GM12878 (cell line): Measurements from ENCODE around the gene FLYWCH2. TPM values are rescaled to one million over a fixed set of nuclear protein-coding genes. Genes with fewer than 3 reads are reported as not detected.

Experiments used
- ATAC-seq: fragments of 200-7000 bp; cut with Tn5 transposase; 3 replicates; pipeline ENCODE4 v1.9.1; 2020; ENCODE audit warnings: mild to moderate bottlenecking, moderate library complexity
- BruUV-seq: library from RNA; stranded (reverse); fragments of 400-500 nt; replicated peaks from 2 replicates; lab custom pipeline; 2021; lab: Mats Ljungman, UMichigan
- CTCF ChIA-PET: fragments of 300-600 bp; sonication (Branson Sonifier 250); formaldehyde crosslinking; extraction: SDS; loops from one replicate; lab custom pipeline; 2021; ENCODE audit warnings: inconsistent platforms; lab: Yijun Ruan, JAX
- POLR2A ChIA-PET: fragments of 350-600 bp; formaldehyde crosslinking; extraction: SDS; loops from one replicate; lab custom pipeline; 2021; ENCODE audit warnings: inconsistent platforms; lab: Charles Lee
- RAD21 ChIA-PET: fragments of 300-600 bp; sonication (Branson Sonifier 250); formaldehyde crosslinking; loops from one replicate; lab custom pipeline; 2023; ENCODE audit warnings: antibody characterized with exemption; ENCODE audit not compliant: unreplicated experiment; lab: Charles Lee
- SMC1A ChIA-PET: fragments of 300-600 bp; sonication (Branson Sonifier 250); formaldehyde crosslinking; loops from one replicate; lab custom pipeline; 2023; ENCODE audit not compliant: unreplicated experiment, uncharacterized antibody; lab: Charles Lee
- DNase-seq: peaks from one replicate; pipeline ENCODE4 v3.0.0-alpha.2; 2011; ENCODE audit warnings: low read depth, low spot score
- FAIRE-seq: peaks from 3 replicates; lab custom pipeline; 2011; peaks lifted over from hg19 to GRCh38; lab: Jason Lieb, UNC
- H2AFZ ChIP-seq: 2 replicates; pipeline ENCODE4 v1.6.0; 2011; ENCODE audit warnings: low read depth, low read length, control low read depth; ENCODE audit not compliant: control insufficient read depth
- H3K27ac ChIP-seq: 2 replicates; pipeline ENCODE4 v1.5.1; 2011; ENCODE audit warnings: control low read depth; ENCODE audit not compliant: control insufficient read depth, insufficient read depth
- H3K27me3 ChIP-seq, 2 experiments: replicated peaks in 1 of 2; 2 replicates each; pipeline versions ENCODE4 v1.6.0 to v1.6.1; 2011; ENCODE audit warnings: low read length in 1 of 2; ENCODE audit not compliant: control insufficient read depth in 2 of 2, insufficient read depth in 2 of 2
- H3K36me3 ChIP-seq, 2 experiments: 2 replicates each; pipeline ENCODE4 v1.5.1; 2011; ENCODE audit warnings: low read length in 1 of 2; ENCODE audit not compliant: control insufficient read depth in 2 of 2, insufficient read depth in 2 of 2
- H3K4me1 ChIP-seq: 2 replicates; pipeline ENCODE4 v1.6.1; 2011; ENCODE audit warnings: mild to moderate bottlenecking, low read length, moderate library complexity, mixed read lengths; ENCODE audit not compliant: control insufficient read depth, insufficient read depth
- H3K4me2 ChIP-seq: 2 replicates; pipeline ENCODE4 v1.6.0; 2011; ENCODE audit warnings: control low read depth; ENCODE audit not compliant: control insufficient read depth, insufficient read depth
- H3K4me3 ChIP-seq: fragments of 200-600 bp; sonication (generic); 2 replicates; pipeline ENCODE4 v1.5.1; 2016
- H3K79me2 ChIP-seq: 2 replicates; pipeline ENCODE4 v1.6.0; 2011; ENCODE audit warnings: low read length; ENCODE audit not compliant: control insufficient read depth, insufficient read depth
- H3K9ac ChIP-seq: 2 replicates; pipeline ENCODE4 v1.8.0; 2011; ENCODE audit warnings: low read length, control low read depth, mixed read lengths; ENCODE audit not compliant: control insufficient read depth, insufficient read depth
- H3K9me3 ChIP-seq: replicated peaks from 3 replicates; pipeline ENCODE4 v1.5.1; 2011; ENCODE audit warnings: mild to moderate bottlenecking, low read length; ENCODE audit not compliant: control insufficient read depth, insufficient read depth
- H4K20me1 ChIP-seq: 2 replicates; pipeline ENCODE4 v1.6.0; 2011; ENCODE audit not compliant: control insufficient read depth, insufficient read depth
- EGR1 ChIP-seq, 2 experiments: IDR thresholded peaks; 1 replicate in 1 of 2; 2 replicates in 1 of 2; pipeline ENCODE4 v1.6.1; 2011 to 2012; ENCODE audit warnings: low read depth in 2 of 2, low read length in 2 of 2, borderline replicate concordance in 1 of 2, mild to moderate bottlenecking in 1 of 2, moderate library complexity in 1 of 2
- GATAD2B ChIP-seq: fragments of 450-650 bp; conservative IDR thresholded peaks from 2 replicates; pipeline ENCODE4 v1.6.1; 2017; ENCODE audit warnings: low read depth, mild to moderate bottlenecking, moderate library complexity
- IRF4 ChIP-seq: IDR thresholded peaks from 2 replicates; pipeline ENCODE4 v1.6.1; 2011; ENCODE audit warnings: low read depth, low read length
- KLF5 ChIP-seq: fragments of 450-650 bp; IDR thresholded peaks from 2 replicates; pipeline ENCODE4 v1.6.1; 2014; ENCODE audit warnings: mild to moderate bottlenecking; ENCODE audit not compliant: partially characterized antibody
- PAX5 ChIP-seq: IDR thresholded peaks from 2 replicates; pipeline ENCODE4 v1.6.1; 2011; ENCODE audit warnings: low read depth, low read length, borderline replicate concordance
- PAX8 ChIP-seq: fragments of 450-650 bp; IDR thresholded peaks from 2 replicates; pipeline ENCODE4 v1.6.1; 2017; ENCODE audit warnings: mild to moderate bottlenecking, moderate library complexity
- POU2F2 ChIP-seq: IDR thresholded peaks from 3 replicates; pipeline ENCODE4 v1.6.1; 2011; ENCODE audit warnings: low read depth, mild to moderate bottlenecking, low read length, borderline replicate concordance
- RAD51 ChIP-seq: fragments of 450-650 bp; IDR thresholded peaks from 2 replicates; pipeline ENCODE4 v1.6.1; 2016; ENCODE audit warnings: moderate library complexity, mild to moderate bottlenecking, inconsistent platforms
- RB1 ChIP-seq: fragments of 450-650 bp; formaldehyde crosslinking; IDR thresholded peaks from 2 replicates; pipeline ENCODE4 v1.6.1; 2017; ENCODE audit warnings: mild to moderate bottlenecking, borderline replicate concordance
- SMAD1 ChIP-seq: fragments of 450-650 bp; IDR thresholded peaks from 2 replicates; pipeline ENCODE4 v1.6.1; 2018; ENCODE audit warnings: mild to moderate bottlenecking, low read depth; ENCODE audit not compliant: partially characterized antibody
- SUZ12 ChIP-seq: fragments of 200-600 bp; sonication (generic); IDR thresholded peaks from one replicate; pipeline ENCODE4 v1.6.1; 2018; ENCODE audit warnings: antibody characterized with exemption, mild to moderate bottlenecking; ENCODE audit not compliant: unreplicated experiment
- WGBS: methylation state at CpG from one replicate; pipeline ENCODE4 v1.1.6; 2016; ENCODE audit warnings: low lambda C conversion rate; ENCODE audit not compliant: insufficient replicate concordance, insufficient coverage; ENCODE audit errors: missing lambda C conversion rate; 5-methylcytosine and 5-hydroxymethylcytosine counted together
- in situ Hi-C: fragments of 300-500 bp; cut with MboI; formaldehyde crosslinking; loops from 9 replicates; pipeline ENCODE4 v1.14.3; 2018; ENCODE audit warnings: mixed read lengths
- intact Hi-C: fragments of 100-400 bp; cut with micrococcal nuclease; formaldehyde crosslinking; loops from one replicate; pipeline ENCODE4 v1.14.2; 2022; ENCODE audit not compliant: unreplicated experiment
- polyA plus RNA-seq, 11 experiments: library from polyadenylated mRNA; depleted of rRNA in 4 of 11; unstranded in 6 of 11; stranded (reverse) in 5 of 11; fragments of >200 nt; fragmentation: Nextera tagmentation in 4 of 11; fragmentation: Illumina TruSeq in 1 of 11; extraction: Ambion mirVana in 4 of 11; extraction: Trizol in 1 of 11; gene quantifications; 1 replicate in 1 of 11; 2 replicates in 10 of 11; pipeline versions ENCODE4 v1.2.1 to v1.2.3, GENCODE V29; 2011 to 2016; ENCODE audit warnings: inconsistent platforms in 2 of 11, missing spikeins in 2 of 11, low read depth in 1 of 11
- total RNA-seq, 4 experiments: library from RNA; depleted of rRNA in 3 of 4; stranded (reverse); fragments of >200 nt in 3 of 4; fragmentation: Illumina TruSeq in 1 of 4; extraction: Trizol in 1 of 4; gene quantifications; 2 replicates each; pipeline versions ENCODE4 v1.2.1 to v1.2.3, GENCODE V29; 2013 to 2021
- TF ChIP-seq, protein P1 (sequence below): IDR thresholded peaks from 2 replicates; pipeline ENCODE4 v1.6.1; 2012; ENCODE audit warnings: low read depth, low read length, improper control_type of control experiment
- TF ChIP-seq, protein P2 (sequence below): fragments of 450-650 bp; IDR thresholded peaks from 2 replicates; pipeline ENCODE4 v1.6.1; 2017; ENCODE audit warnings: low read depth, mild to moderate bottlenecking, moderate library complexity
- TF ChIP-seq, protein P3 (sequence below): fragments of 450-650 bp; IDR thresholded peaks from 2 replicates; pipeline ENCODE4 v1.6.1; 2016; ENCODE audit warnings: mild to moderate bottlenecking
- TF ChIP-seq, protein P4 (sequence below): fragments of 450-650 bp; IDR thresholded peaks from 2 replicates; pipeline ENCODE4 v1.6.1; 2018; ENCODE audit warnings: mild to moderate bottlenecking, low read depth, moderate library complexity; ENCODE audit not compliant: partially characterized antibody

Gene FLYWCH2
- total and polyA plus RNA-seq, 10 of the 15 experiments (the other 5 are each of a cell fraction or from before 2014, with no cell fraction given): 0.27 to 43.1 (median 17.7) TPM

DNA sequence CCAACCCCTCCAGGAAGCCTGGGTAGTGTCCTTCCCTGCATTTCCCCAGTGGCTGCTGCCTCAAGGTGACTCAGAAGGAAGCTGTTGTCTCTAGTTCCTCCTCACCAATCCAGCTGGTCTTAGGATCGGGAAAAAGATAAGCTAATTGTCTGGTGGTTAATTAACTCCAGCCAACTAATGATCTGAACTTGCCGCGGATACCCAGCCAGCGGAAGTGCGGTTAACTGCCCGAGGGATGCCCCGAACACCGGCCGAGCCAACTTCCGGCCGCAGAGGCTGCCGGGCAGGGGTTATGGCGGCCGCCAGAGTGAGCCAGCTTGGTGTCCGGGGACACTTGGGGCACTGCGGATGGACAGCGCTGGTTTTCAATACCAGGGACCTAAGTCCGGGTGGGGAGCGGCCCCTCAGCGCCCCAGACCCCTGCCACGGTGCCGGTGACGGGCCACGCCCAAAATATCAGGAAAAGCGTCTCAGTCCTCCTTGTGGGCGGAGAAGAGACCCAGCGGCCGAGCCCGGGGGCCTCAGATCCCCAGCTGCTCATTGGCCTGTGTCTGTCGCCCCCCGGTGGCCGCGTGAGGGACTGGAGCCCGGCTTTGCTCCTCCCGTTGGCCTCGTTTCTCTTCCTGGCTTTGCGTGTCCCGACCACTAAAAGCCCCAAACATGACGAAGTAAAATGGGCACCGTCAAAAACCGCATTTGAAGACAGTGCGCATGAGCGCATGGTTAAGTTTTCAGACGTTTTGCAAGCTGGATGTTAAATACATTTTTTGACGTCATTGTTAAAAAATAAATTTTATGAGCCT is 14.8 kb upstream of the FLYWCH2 start:
- BruUV-seq: TSS peak; percentile 78
- ChIA-PET RAD21 (interaction anchor here (0.8 to 2.4 kb wide), 12 partner anchors 8 to 265 kb away, joined by 3 to 26 read pairs (median 4); partner anchors contain the start of genes FLYWCH1 and FLYWCH2), SMC1A (interaction anchor here (0.7 to 2.0 kb wide), 11 partner anchors 10 to 198 kb away, joined by 3 to 16 read pairs (median 4); partner anchors contain the start of gene FLYWCH2), CTCF (interaction anchor here (0.7 to 6.7 kb wide), 30 partner anchors 10 to 479 kb away, joined by 3 to 80 read pairs (median 4); partner anchors contain the start of genes FLYWCH1, FLYWCH2 and KCTD5), POLR2A (interaction anchor here (0.6 to 1.5 kb wide), 3 partner anchors 15 to 29 kb away, joined by 4 to 7 read pairs (median 7); partner anchors contain the start of gene FLYWCH2)
- WGBS: under 1% methylated on average over 45 of the region's 45 CpGs
- Histone ChIP-seq H3K9ac (peak overlapping the region; percentile 74), H3K4me1 (peaks cover 4% of the 10 kb centered on the region), H3K4me2 (peak overlapping the region; percentile 71), H3K27ac (peak overlapping the region; percentile 71), H3K4me3 (peak overlapping the region; percentile 60), H3K27me3 (no peaks in the 10 kb centered on the region; a peak in 1 of 4 replicates), H2AFZ (peak overlapping the region; percentile 99), H3K79me2 (no peaks in the 10 kb centered on the region), H3K36me3 (no peaks in the 10 kb centered on the region), H4K20me1 (no peaks in the 10 kb centered on the region), H3K9me3 (no peaks in the 10 kb centered on the region)
- DNase-seq: peak; percentile 66
- intact Hi-C loops: loop anchor here (2.0 to 10.0 kb wide), 2 partner anchors 29 to 143 kb away; partner anchors contain the start of gene PRSS27
- in situ Hi-C loops: no loop called here
- peak; percentile 92 for FAIRE-seq
- peak; percentile 100 for ATAC-seq
- peak; percentile 75; the same call in 1 of the 3 replicates for TF ChIP-seq POU2F2
- TF ChIP-seq SUZ12: no peak
- TF ChIP-seq PAX8: no peak
- peak; percentile 95 for TF ChIP-seq GATAD2B
- TF ChIP-seq, protein P1, sequence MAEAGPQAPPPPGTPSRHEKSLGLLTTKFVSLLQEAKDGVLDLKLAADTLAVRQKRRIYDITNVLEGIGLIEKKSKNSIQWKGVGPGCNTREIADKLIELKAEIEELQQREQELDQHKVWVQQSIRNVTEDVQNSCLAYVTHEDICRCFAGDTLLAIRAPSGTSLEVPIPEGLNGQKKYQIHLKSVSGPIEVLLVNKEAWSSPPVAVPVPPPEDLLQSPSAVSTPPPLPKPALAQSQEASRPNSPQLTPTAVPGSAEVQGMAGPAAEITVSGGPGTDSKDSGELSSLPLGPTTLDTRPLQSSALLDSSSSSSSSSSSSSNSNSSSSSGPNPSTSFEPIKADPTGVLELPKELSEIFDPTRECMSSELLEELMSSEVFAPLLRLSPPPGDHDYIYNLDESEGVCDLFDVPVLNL: no peak
- TF ChIP-seq, protein P2, sequence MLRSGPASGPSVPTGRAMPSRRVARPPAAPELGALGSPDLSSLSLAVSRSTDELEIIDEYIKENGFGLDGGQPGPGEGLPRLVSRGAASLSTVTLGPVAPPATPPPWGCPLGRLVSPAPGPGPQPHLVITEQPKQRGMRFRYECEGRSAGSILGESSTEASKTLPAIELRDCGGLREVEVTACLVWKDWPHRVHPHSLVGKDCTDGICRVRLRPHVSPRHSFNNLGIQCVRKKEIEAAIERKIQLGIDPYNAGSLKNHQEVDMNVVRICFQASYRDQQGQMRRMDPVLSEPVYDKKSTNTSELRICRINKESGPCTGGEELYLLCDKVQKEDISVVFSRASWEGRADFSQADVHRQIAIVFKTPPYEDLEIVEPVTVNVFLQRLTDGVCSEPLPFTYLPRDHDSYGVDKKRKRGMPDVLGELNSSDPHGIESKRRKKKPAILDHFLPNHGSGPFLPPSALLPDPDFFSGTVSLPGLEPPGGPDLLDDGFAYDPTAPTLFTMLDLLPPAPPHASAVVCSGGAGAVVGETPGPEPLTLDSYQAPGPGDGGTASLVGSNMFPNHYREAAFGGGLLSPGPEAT: peak; percentile 98
- TF ChIP-seq RAD51: no peak
- TF ChIP-seq RB1: peak; percentile 62; the same call in 1 of the 2 replicates
- peak in 1 of 2 experiments; percentile 20; a peak in 1 of 3 replicates for TF ChIP-seq EGR1 (IDR thresholded peaks at IDR 0.05; ENCODE audit: borderline replicate concordance in 1 of 2, low read depth in 2 of 2, low read length in 2 of 2)
- TF ChIP-seq SMAD1: no peak
- TF ChIP-seq PAX5: no peak
- TF ChIP-seq, protein P3, sequence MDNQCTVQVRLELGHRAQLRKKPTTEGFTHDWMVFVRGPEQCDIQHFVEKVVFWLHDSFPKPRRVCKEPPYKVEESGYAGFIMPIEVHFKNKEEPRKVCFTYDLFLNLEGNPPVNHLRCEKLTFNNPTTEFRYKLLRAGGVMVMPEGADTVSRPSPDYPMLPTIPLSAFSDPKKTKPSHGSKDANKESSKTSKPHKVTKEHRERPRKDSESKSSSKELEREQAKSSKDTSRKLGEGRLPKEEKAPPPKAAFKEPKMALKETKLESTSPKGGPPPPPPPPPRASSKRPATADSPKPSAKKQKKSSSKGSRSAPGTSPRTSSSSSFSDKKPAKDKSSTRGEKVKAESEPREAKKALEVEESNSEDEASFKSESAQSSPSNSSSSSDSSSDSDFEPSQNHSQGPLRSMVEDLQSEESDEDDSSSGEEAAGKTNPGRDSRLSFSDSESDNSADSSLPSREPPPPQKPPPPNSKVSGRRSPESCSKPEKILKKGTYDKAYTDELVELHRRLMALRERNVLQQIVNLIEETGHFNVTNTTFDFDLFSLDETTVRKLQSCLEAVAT: peak; percentile 68; the same call in 1 of the 2 replicates
- TF ChIP-seq, protein P4, sequence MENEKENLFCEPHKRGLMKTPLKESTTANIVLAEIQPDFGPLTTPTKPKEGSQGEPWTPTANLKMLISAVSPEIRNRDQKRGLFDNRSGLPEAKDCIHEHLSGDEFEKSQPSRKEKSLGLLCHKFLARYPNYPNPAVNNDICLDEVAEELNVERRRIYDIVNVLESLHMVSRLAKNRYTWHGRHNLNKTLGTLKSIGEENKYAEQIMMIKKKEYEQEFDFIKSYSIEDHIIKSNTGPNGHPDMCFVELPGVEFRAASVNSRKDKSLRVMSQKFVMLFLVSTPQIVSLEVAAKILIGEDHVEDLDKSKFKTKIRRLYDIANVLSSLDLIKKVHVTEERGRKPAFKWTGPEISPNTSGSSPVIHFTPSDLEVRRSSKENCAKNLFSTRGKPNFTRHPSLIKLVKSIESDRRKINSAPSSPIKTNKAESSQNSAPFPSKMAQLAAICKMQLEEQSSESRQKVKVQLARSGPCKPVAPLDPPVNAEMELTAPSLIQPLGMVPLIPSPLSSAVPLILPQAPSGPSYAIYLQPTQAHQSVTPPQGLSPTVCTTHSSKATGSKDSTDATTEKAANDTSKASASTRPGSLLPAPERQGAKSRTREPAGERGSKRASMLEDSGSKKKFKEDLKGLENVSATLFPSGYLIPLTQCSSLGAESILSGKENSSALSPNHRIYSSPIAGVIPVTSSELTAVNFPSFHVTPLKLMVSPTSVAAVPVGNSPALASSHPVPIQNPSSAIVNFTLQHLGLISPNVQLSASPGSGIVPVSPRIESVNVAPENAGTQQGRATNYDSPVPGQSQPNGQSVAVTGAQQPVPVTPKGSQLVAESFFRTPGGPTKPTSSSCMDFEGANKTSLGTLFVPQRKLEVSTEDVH: no peak
- TF ChIP-seq KLF5: no peak
- TF ChIP-seq IRF4: no peak
